Ectodermal cell (in vitro differentiated cells): ENCODE results near the gene KAZN.

Experiments
- H3K27ac ChIP-seq: 2 replicates; pipeline ENCODE4 v1.7.0; 2013; ENCODE audit warnings: mild to moderate bottlenecking, low read depth, low read length; ENCODE audit not compliant: insufficient read depth, poor library complexity, severe bottlenecking
- H3K27me3 ChIP-seq: 2 replicates; pipeline ENCODE4 v1.7.0; 2013; ENCODE audit warnings: mild to moderate bottlenecking, low read length; ENCODE audit not compliant: insufficient read depth, control insufficient read depth, poor library complexity, severe bottlenecking
- H3K36me3 ChIP-seq: one replicate; pipeline ENCODE4 v1.7.0; 2013; ENCODE audit warnings: low read length; ENCODE audit not compliant: control insufficient read depth, insufficient read depth
- H3K4me1 ChIP-seq: one replicate; pipeline ENCODE4 v1.7.0; 2013; ENCODE audit warnings: low read length; ENCODE audit not compliant: control insufficient read depth, insufficient read depth
- H3K4me3 ChIP-seq: 2 replicates; pipeline ENCODE4 v1.7.0; 2013; ENCODE audit warnings: low read depth, low read length, control low read depth; ENCODE audit not compliant: insufficient read depth
- H3K9me3 ChIP-seq: 2 replicates; pipeline ENCODE4 v1.7.0; 2013; ENCODE audit warnings: mild to moderate bottlenecking, low read length, moderate library complexity; ENCODE audit not compliant: control insufficient read depth
- WGBS, 2 experiments: methylation state at CpG; one replicate each; pipeline ENCODE4 v1.1.7; 2013; ENCODE audit warnings: missing lambda C conversion rate in 2 of 2; 5-methylcytosine and 5-hydroxymethylcytosine counted together

The KAZN gene

DNA sequence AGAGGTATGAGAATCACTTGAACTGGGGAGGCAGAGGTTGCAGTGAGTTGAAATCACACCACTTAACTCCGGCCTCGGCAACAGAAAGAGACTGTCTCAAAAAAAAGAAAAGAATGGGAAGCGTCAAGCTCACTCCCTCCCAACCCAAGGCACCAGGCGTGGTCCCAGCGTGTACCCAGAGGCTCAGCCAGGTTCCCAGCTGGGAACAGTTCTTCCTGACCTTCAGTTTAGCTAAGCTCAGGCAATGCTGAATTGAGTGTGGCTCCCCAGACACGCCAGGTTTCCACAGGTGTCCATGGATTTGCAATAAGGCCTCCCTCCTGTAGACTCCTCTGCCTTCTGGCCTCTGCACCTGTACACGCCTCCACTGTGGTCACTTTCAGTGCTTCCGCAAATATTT, 414.3 kb downstream of the KAZN start:
- Histone ChIP-seq H3K36me3 (no peaks in the 10 kb centered on the region), H3K27ac (no peak overlapping the region), H3K4me1 (peaks cover 8% of the 10 kb centered on the region), H3K4me3 (no peak overlapping the region), H3K27me3 (no peaks in the 10 kb centered on the region), H3K9me3 (no peaks in the 10 kb centered on the region)
- WGBS, 2 experiments = 80 to 82% methylated on average over 8 of the region's 8 CpGs

DNA sequence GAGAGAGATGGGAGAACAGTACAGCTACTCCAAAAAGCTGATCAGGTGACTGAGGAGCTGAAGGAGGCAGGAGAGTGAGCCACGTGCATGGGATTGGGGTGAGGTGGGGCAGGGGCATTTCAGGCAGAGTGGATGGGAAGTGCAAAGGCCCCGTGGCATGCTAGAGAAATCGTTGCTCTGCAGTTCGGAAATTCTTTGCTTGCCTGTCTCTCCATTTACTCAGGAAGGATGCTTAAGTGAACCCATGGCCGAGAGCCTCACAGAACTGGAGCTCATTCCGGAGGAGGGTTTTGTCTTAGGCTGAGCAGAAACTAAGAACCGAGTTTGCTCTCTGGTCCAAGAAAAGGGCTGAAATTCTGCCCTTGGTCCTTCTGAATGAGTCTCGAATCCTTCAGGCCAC, 415.3 kb downstream of the KAZN start:
- Histone ChIP-seq H3K27me3 (no peaks in the 10 kb centered on the region), H3K36me3 (no peaks in the 10 kb centered on the region), H3K9me3 (no peaks in the 10 kb centered on the region), H3K4me1 (peaks cover 8% of the 10 kb centered on the region), H3K4me3 (no peak overlapping the region), H3K27ac (no peak overlapping the region)
- WGBS, 2 experiments = 91 to 94% methylated on average over 8 of the region's 8 CpGs

- H3K4me1 ChIP-seq = peaks cover 8% of the 10 kb centered on the region
- no peak overlapping the region for H3K4me3 ChIP-seq
- H3K36me3 ChIP-seq = no peaks in the 10 kb centered on the region
- no peaks in the 10 kb centered on the region for H3K27me3 ChIP-seq
- no peak overlapping the region for H3K27ac ChIP-seq
- no peaks in the 10 kb centered on the region for H3K9me3 ChIP-seq
- WGBS, 2 experiments = 93 to 94% methylated on average over 10 of the region's 10 CpGs
Measured at GRCh38 chr1:15014516-15014915, 416.0 kb downstream of the KAZN start.

- no peaks in the 10 kb centered on the region for H3K27me3 ChIP-seq
- H3K9me3 ChIP-seq = no peaks in the 10 kb centered on the region
- 93 to 95% methylated on average over 9 of the region's 9 CpGs for whole genome bisulfite sequencing, 2 experiments
- no peak overlapping the region for H3K4me3 ChIP-seq
- H3K27ac ChIP-seq = no peak overlapping the region
- H3K4me1 ChIP-seq = peaks cover 8% of the 10 kb centered on the region
- H3K36me3 ChIP-seq = no peaks in the 10 kb centered on the region
Measured at GRCh38 chr1:15016001-15016400, 417.5 kb downstream of the KAZN start.

- Histone ChIP-seq H3K36me3 (no peaks in the 10 kb centered on the region), H3K4me1 (peaks cover 4% of the 10 kb centered on the region), H3K27me3 (no peaks in the 10 kb centered on the region), H3K9me3 (no peaks in the 10 kb centered on the region), H3K27ac (no peak overlapping the region), H3K4me3 (no peak overlapping the region)
- 92 to 96% methylated on average over 10 of the region's 10 CpGs for WGBS, 2 experiments
Measured at GRCh38 chr1:15016526-15016925, 418.0 kb downstream of the KAZN start.

DNA sequence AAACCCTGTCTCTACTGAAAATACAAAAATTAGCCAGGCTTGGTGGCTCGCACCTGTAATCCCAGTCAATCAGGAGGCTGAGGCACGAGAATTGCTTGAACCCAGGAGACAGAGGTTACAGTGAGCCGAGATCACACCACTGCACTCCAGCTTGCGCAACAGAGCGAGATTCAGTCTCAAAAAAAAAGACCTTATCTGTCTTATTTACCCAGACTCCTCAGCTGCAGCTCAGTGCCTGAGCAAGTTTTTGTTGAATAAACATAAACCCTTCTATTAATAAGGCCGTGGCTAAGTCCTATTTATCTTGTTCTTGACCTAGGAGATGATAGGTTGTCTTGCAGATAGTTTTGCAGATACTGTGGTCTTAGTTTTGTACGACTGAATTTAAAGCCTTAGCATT, 418.6 kb downstream of the KAZN start:
- WGBS, 2 experiments = 93 to 94% methylated on average over 7 of the region's 7 CpGs
- H3K27me3 ChIP-seq = no peaks in the 10 kb centered on the region

DNA sequence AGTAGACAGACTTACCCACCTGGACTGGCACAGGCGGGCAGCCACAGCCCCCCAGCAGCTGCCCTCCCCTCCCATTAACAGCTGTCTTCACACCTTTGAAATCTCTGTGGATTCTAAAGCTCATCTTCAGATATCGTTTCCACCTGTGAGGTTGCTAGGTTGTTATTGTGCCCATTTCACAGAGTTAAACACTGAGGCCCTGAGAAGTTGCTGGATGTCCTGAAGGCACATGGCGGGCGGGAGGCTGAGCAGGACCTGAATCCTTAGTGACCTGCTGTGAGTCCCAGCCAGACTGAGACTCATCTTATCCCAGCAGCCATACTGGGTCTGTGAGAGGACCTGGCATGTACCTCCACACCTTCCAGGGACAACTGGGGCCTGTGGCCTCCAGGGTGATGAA, 420.3 kb downstream of the KAZN start:
- Histone ChIP-seq H3K36me3 (no peaks in the 10 kb centered on the region), H3K9me3 (no peaks in the 10 kb centered on the region), H3K27me3 (no peaks in the 10 kb centered on the region), H3K4me3 (no peak overlapping the region), H3K4me1 (no peaks in the 10 kb centered on the region), H3K27ac (no peak overlapping the region)
- 93 to 95% methylated on average over 4 of the region's 4 CpGs for WGBS, 2 experiments

More for the DNA sequence above, 418.6 kb downstream of the KAZN start:
- H3K27ac ChIP-seq = no peak overlapping the region
- H3K36me3 ChIP-seq = no peaks in the 10 kb centered on the region
- no peak overlapping the region for H3K4me3 ChIP-seq
- H3K9me3 ChIP-seq = no peaks in the 10 kb centered on the region
- H3K4me1 ChIP-seq = no peaks in the 10 kb centered on the region

GRCh38 chr1:15020943-15021745, 422.7 kb downstream of the KAZN start:
- 67 to 76% methylated on average over 15 to 18 of the region's 18 CpGs for WGBS, 2 experiments
- Histone ChIP-seq H3K27me3 (no peaks in the 10 kb centered on the region), H3K36me3 (no peaks in the 10 kb centered on the region), H3K27ac (no peak overlapping the region), H3K9me3 (no peaks in the 10 kb centered on the region), H3K4me1 (no peaks in the 10 kb centered on the region), H3K4me3 (no peak overlapping the region)

GRCh38 chr1:15022048-15022447, 423.6 kb downstream of the KAZN start:
- Histone ChIP-seq H3K4me3 (no peak overlapping the region), H3K9me3 (no peaks in the 10 kb centered on the region), H3K36me3 (no peaks in the 10 kb centered on the region), H3K4me1 (no peaks in the 10 kb centered on the region), H3K27me3 (no peaks in the 10 kb centered on the region), H3K27ac (no peak overlapping the region)
- WGBS, 2 experiments = 93 to 95% methylated on average over 10 of the region's 10 CpGs

DNA sequence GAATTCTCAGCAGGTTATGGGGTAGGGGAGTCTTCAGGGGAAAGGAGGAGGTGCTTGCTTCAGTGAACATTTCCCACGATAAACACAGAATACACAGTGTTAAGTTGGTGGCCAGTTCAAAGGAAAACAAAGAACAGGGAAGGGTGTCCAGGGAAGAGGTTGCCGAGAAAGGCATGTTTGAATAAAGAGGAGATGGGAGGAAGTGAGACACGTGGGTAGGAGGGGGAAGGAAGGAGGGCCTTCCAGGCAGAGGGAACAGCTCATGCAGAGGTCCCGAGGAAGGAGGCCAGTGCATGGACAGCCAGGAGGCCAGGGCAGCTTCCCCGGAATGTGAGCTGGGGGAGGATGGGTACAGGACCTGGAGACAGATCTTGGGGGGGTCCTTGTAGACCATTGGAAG, 424.7 kb downstream of the KAZN start:
- no peaks in the 10 kb centered on the region for H3K36me3 ChIP-seq
- no peak overlapping the region for H3K4me3 ChIP-seq
- H3K9me3 ChIP-seq = no peaks in the 10 kb centered on the region
- no peaks in the 10 kb centered on the region for H3K27me3 ChIP-seq
- H3K27ac ChIP-seq = no peak overlapping the region
- peaks cover 6% of the 10 kb centered on the region for H3K4me1 ChIP-seq
- 68 to 77% methylated on average over 5 of the region's 5 CpGs for WGBS, 2 experiments
